ENCODE data around the gene PRPF40B.

The PRPF40B gene

DNA sequence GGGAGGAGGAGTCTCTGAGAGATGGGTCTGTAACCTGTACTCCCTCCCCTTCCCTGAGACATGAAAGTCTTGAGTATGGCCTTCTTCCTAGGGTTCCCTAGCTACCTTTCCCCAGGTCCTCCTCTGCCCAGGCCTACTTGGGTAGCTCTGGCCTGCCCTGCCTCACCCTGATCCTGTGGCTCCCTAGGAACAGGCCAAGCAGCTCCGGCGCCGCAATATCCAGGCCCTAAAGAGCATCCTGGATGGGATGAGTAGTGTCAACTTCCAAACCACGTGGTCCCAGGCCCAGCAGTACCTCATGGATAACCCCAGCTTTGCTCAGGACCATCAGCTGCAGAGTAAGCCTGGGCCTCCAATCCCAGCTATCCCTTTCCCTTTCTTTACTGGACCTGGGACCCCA lies 12.3 kb downstream of the PRPF40B start:
- FAIRE-seq (no peak), DNase-seq (ENCODE audit: low spot score) (no peak)

DNA sequence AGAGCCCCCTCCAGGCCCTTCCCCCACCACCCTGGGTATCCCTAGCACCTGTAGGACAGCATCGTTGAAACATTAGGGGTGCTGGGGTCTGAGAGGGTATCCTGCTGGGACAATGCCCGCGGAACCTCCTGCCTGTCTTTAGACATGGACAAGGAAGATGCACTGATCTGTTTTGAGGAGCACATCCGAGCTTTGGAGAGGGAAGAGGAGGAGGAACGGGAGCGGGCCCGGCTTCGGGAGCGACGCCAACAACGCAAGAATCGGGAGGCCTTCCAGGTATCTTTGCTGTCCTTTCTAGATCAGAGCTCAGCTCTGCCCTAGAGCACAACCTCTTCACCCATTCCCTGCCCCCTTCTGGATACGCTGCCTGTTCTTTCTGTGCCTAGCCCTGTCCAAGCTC lies 13.2 kb downstream of the PRPF40B start:
- DNase-seq (ENCODE audit: low spot score) (no peak), FAIRE-seq (no peak)

DNA sequence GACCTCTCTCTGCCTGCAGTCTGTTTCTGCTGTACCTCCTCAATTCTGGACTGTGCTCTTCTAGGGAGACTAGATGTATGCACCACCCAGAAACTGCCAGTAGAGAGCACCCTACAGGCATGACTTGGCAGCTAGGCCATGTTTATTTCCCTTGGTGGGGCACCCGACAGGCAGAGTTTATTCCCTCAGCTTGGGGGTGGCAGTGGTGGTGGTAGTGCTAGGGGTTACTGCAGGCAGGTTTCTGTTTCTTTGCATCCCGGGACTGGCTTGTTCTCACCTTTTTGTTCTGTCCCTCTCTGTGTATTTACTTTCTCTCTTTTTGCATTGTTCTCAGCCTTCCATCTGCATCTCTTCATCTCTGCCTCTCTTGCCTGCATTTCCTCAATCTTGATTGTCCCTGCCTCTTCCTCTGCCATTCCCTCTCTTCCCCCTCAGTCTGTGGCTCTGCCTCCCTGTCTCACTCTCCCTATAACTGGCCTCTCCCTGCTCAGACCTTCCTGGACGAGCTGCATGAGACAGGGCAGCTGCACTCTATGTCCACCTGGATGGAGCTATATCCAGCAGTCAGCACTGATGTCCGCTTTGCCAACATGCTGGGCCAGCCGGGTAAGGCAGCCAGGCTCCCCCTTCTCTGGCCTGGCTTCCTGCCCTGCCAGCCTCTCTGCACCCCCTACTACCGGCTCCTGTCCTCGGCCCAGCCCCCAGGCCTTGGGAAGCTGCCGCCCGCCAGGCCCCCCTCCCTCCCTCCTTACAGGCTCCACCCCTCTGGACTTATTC lies 13.8 kb downstream of the PRPF40B start:
- DNase-seq (ENCODE audit: low spot score) (peak; percentile 47), FAIRE-seq (no peak)

DNA sequence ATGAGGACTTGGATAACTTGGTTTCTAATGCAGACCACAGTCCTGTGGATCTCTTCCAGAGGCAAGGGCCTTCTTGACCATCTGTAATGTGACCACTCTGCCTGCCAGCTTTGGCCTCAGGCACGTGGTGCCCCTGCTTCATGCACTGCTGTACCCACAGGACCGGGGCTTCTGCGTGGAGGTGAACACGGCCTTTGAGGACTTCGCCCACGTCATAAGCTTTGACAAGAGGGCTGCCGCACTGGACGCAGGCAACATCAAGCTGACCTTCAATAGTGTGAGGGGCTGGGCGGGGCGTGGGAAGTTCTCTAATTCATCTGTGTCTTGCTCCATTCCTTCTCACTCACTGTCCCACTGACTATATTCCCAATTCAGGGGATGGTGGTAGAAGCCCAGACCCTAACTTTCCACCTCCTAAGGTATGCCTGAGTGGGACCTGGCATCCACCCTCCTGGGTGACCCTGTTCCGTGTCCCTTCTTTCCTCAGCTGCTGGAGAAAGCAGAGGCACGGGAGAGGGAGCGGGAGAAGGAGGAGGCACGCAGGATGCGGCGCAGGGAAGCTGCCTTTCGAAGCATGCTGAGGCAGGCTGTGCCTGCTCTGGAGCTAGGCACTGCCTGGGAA lies 18.5 kb downstream of the PRPF40B start:
- FAIRE-seq (no peak), DNase-seq (ENCODE audit: low spot score) (no peak)

DNA sequence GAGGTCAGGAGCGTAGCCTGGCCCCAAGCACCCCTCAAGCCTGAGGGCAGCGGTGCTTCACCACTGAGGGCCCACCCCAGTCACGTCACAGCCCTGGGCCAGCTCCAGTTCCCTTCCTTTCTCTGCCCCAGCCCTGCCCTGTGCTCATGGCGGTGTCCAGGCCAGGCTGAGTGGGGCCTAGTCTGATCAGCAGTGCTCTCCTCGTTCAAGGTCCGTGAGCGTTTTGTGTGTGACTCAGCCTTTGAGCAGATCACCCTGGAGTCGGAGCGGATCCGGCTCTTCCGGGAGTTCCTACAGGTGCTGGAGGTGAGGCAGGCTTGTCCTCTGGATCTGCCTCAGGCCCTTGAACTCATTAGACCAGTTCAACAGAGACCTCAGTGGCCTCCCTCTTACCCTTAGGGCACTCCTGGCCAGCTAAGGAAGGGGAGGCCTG lies 19.0 kb downstream of the PRPF40B start:
- DNase-seq (ENCODE audit: low spot score) = no peak
- no peak for FAIRE-seq

DNA sequence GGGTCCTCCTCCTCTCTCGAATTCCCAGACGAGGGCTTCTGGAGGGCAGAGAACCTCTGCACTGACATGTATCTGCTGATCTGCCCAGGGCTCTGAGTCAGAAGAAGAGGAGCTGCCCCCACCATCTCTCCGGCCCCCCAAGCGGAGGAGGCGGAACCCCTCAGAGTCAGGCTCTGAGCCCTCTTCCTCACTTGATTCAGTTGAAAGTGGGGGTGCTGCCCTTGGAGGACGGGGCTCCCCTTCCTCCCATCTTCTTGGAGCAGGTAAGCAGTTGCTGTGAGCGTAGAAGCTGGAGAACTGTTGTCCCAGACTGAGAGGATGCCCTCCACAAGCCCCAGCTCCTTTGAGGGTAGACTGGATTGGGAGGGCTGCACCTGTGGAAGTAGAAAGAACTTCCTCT lies 19.8 kb downstream of the PRPF40B start:
- DNase-seq (ENCODE audit: low spot score) (no peak), FAIRE-seq (no peak)

DNA sequence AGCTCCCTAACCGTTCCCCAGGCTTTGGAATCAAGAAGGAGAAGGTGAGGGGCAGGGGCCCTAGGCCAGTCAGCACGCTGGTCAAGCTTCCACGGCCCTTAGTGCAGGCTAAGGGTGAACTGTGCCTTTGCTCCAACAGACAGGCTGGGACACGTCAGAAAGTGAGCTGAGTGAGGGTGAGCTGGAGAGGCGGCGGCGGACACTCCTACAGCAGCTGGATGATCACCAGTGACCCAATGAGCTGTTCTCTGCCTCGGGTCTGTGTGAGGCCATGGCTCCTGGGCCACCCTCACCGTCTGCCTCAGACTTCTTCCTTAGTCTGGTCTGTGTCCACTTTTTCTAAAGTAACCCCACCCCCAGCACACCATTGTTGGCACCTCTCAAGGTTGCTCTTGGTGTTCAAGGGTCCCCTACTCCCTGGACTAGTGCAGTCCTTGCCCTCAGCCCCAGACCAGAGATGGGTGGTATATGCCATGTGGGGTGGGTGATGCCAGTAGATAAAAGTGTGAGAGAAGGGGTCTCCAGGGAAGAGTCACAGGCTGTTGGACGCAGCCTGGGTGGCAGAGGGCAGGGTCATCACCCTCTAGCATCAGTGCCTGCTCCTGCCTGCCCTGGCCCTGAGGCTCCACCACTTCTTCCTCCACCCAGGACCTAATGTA lies 20.7 kb downstream of the PRPF40B start:
- FAIRE-seq (no peak), DNase-seq (ENCODE audit: low spot score) (no peak)

DNA sequence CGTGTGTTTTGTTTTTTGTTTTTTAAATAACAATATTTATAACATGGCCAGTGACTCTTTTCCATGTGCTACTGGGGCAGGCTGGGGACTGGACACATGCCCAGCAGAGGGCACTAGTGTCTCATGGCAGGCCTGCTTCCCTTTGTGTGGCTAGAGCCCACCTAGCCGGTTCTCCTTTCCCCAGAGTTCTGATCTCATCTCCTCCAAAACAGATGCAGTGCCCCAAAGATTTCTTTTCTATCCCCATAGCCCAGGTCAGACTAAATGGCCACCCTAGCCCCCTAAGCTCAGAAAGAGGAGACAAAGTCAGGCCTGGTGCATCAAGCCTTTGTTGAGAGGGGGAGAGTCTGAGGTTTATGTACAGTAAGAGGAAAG lies 21.2 kb downstream of the PRPF40B start:
- no peak for FAIRE-seq
- DNase-seq (ENCODE audit: low spot score) = peak; percentile 29

DNA sequence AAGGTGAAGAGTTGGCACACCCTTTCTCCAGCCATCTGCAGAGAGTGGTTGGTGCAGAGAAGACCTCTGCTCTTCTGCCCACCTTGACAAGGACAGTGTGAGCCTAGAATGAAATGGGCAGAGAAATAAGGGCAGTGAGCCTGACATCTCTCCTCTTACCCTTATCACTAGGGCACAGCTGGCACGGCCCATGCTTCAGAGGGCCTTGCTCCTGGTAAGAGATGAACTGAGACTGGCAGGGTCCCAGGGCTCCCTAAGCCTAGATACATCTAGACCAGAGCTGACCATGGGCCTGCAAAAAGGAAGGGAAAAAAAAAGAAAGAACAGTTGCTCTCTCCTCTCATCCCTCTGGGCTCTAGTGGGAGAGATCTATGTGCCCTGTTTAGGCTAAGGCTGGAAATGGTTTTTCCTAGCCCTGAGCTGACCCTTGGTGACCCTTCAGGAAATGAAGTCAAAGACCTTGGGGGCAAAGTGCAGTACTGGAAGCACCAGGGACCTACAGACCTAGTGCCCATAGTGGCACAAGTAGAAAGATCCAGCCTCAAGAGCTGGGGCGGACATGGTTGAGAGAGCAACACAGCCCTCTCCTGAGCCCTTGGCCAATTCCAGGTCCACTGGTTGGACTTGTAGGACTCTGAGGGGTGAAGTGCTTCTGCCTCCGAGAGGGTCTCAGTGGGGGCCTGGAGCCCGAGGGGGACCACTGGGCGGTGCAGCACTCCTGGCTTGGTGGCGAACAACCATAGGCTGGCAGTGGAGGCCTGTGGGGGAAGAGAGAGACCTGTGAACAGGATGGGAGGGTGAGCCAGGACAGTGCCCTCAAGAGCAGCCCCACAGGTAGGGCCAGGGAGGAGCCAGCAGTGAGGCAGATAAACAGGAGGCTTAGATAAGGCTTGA lies 22.0 kb downstream of the PRPF40B start:
- no peak for FAIRE-seq
- no peak for DNase-seq (ENCODE audit: low spot score)

DNA sequence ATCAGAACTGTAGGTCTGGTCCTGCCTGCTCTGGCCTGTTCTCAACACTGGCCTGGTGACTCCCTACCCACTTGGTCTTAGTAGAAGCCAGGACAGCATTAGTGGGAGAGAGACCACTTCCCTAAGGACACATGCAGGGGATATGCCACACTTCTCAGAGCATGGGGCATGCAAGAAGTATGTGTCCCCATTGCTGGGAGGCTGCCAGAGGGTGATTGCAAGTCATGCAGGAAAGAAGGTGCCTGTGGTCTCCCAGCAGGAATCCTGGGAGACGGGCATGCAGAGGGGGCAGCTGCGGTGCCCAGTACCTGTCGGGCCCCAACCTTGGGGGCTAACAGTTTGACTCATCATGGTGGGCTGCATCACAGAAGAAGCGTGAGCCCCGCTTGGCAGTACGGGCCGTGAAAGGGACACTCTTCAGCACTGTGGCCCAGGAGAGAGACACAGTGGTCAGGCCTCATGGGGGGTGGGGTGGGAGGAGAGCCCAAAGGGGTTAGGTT lies 23.0 kb downstream of the PRPF40B start:
- no peak for DNase-seq (ENCODE audit: low spot score)
- no peak for FAIRE-seq

DNA sequence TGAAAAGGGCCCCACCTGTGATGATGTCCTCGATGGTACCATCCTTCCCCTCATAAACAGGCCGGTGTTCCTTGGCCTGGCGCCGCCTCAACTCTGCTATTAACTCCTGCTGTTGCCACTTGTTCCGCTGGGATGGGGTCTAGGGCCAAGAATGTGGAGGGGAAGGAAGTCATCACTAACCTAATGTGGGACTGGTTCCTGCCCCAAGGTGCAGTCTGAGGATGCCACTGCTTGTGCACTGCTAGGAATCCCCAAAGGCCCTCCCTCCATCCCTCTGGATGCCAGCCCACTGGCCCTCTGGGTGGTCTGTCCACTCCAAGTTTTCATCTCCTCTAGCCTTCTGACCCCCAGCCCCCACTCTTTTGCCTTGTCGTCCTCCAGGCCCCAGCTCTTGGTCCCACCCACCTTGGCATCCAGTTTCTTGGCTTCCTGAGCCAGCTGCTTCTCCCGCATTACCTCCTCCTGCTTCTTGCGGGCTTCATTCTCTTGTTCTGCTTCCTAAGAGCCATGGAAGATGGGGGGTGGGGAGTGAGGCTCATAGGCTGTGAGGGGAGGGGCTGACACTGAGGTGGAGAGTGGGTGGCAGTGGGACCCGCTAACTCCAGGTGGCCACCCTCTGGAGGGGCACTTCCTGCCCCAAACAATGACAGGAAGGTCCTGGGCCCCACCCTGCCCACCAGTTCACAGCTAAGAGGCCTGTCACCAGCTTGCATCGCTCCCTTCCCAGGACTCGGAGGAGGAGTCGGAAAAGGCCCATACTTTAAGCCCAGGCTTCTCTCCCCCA lies 23.7 kb downstream of the PRPF40B start:
- no peak for DNase-seq (ENCODE audit: low spot score)
- FAIRE-seq = no peak

DNA sequence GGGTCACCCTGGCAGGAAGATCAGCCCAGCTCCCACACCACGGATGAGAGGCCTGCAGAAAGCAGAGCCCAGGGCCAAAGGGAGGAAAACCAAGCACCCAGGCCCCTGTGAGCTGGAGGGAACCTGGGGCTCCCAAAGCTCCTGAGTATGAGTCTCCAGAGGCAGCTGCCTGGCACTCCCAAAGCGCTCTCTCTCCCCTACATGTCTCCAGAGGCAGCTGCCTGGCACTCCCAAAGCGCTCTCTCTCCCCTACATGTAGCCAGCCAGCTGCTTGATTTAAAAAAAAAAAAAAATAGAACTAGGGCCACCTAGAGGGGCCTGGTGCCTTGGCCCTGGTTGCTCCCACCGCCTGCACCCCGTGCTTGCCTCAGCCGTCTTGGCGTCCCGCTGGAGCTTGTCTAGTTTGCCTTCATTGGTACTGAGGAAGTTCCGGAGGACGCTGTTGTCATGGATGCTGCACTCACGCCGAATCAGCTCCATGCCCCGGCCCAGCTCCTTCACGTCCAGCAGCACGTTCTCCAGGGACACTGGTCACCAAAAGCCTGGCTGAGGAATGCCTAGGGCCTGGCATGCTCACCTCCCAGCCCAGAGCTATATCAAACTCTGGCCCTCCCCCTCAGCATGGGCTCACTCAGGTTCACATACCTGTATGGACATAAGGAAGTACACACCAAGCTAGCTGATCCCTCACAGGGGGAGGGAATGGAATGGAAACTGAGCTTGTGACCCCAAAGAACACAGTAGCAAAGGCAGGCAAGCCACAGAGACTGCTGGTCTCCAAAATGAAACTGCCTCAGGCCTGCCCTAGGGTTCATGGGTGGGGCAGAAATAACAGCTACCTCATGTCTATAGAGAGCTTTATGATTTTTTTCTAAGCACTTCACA lies 24.7 kb downstream of the PRPF40B start:
- no peak for FAIRE-seq
- DNase-seq (ENCODE audit: low spot score) = no peak

DNA sequence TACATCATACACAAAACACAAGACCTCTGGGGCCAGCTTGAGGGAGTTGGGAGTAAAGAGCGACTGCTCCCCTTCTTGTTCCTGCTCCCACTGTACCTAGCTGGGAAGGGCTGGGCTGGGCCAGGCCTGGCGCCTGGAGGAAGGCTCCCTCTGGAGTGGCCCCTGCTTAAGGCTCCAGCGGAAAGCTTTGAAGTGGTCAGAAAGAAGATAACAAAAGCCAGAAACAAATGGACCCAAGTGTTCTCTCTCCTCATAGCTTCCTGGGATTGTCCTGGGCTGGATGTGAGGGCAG lies 25.3 kb downstream of the PRPF40B start:
- FAIRE-seq (no peak), DNase-seq (ENCODE audit: low spot score) (no peak)

DNA sequence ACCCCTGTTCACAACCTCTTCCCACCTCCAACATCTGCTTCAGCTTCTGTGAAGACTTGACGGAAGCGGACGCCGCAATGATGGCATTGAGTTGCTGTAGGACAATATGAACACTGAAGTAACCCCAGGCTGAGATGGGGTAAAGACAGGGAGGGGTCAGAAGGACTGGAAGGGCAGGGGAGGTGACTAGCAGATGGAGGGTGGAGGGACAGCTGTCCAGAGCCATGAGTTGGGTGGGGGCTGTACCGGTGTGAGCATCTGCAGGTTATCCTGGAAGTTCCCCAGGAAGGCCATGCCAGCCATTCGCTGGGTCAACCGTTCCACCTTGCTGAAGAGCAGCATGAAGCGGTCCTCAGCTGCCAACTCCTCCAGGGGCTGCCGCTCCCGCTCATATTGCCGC lies 26.1 kb downstream of the PRPF40B start:
- DNase-seq (ENCODE audit: low spot score) (no peak), FAIRE-seq (no peak)

DNA sequence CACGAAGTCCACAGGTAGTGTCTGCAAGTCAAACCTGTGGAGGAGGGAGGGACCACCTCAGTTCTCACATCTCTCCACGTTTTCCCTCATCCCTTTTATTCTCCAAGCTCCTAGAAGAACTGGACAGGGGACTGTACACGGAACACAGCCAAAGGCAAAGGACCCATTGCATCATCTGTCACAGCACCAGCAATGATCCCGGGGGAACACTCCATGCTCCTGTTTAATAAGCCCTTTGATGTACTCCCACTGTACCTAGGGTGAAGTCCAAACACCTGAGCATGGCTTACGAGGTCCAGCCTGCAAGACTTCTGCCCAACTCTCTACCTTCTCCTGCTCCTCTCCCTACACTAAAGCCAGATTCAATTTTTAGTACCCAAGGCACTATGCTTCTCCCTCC lies 26.5 kb downstream of the PRPF40B start:
- DNase-seq (ENCODE audit: low spot score) = no peak
- FAIRE-seq = no peak

DNA sequence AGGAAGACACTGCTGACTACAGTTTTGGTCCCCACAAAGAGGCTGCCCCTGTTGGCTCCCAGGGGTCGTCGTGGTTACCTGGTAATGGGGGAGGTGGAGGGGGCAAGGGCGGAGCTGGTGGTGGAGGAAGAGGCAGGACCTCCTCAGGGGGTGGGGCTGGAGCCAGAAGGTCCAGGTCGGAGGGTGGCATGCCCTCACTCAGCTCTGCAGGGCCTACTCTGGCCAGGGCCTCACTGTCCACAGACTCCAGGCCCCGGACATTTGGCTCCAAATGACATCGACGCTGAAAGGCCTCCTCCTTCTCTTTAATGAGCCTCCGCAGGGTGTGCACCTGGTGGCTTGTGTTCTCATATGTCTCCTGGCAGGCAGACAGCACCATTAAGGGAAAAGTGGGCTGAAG lies 28.5 kb downstream of the PRPF40B start:
- DNase-seq (ENCODE audit: low spot score) (no peak), FAIRE-seq (no peak)

DNA sequence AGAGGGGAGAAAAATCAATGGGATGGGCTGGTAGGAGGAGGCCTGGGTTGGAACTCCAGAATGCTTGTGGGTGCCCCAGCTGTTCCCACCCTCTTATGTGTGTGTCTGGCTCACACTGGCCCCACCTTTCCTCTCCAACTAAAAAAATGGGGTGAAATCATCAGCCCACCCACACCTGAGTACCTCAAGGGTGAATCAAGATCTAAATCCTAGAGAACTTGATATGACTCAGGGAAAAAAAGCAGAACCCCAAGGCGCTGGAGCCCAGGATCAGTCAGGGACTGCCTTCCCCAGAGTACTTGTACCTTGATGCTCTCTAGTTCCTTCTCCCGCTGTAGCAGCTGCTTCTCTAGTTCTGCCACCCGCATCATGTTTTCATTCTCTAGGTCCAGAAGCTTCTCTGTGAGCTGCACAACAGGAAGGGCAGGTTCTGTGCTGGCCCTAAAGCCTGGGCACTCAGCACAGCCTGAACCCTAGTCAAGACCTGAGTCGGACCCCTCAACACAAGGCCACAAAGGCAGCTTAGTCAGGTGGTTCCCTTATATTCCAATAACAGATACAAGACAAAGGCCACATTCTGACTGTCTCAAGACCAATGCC lies 29.7 kb downstream of the PRPF40B start:
- DNase-seq (ENCODE audit: low spot score) (no peak), FAIRE-seq (no peak)

DNA sequence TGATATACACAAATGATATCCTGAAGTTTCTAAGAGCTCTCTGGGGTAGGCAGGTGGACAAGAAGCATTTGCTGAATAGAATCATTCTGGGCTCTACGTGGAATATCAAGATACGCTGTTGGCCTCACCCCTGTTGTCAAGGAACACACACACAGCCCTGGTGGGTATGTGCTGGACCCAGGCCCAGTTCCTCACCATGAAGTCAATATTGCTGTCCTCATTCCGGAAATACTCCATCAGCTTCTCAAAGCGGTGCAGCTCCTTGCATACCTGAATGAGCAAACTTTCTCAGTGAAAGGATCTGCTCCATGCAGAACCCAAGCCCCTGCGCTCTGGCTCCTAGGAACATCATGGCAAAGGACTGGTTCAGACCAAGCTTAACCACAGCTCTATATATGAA lies 31.4 kb downstream of the PRPF40B start:
- DNase-seq (ENCODE audit: low spot score) (no peak), FAIRE-seq (no peak)

DNA sequence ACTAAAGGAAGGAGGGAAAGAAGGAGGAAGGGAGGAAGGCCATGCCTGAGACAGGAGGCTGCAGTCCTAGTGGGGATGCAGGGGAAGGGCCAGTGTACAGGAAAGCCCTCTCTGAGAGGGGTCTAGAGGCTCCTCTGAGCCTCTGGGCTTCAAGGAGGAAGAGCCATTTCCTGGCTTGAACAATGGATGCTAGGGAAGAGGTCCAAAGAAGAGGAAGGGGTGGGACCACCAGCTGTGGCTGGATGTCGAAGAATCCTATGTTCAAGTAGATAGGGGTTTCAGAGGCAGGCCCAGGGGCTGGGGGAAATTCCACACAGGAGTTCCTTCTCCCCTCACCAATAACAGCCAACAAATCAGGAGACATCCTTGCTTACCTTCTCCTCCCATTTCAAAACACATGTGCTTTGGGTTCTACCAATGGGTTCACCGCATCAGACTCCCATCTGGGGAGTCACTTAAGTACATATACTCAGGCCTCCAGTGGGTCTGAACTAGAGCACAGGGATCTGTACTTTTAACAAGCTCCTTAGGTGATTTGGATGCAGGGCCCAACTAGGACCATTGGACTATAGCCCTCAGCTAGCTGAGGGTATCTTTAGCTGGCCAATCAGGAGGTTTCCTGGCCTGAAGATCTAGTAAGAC lies 32.4 kb downstream of the PRPF40B start:
- DNase-seq (ENCODE audit: low spot score) = no peak
- no peak for FAIRE-seq

All from RCC 7860 (cell line).